K562 (cell line): Measurements from ENCODE around the gene SKAP2.

ENCODE experiments used
- GABPB1 ChIP-seq: sonication (generic); formaldehyde crosslinking; IDR thresholded peaks from 2 replicates; pipeline ENCODE4 v1.8.0; 2022; ENCODE audit warnings: mild to moderate bottlenecking, missing genetic modification reagents
- POLR2A ChIP-seq: fragments of 450-650 bp; conservative IDR thresholded peaks from 2 replicates; pipeline ENCODE4 v1.6.1; 2016
- POLR2AphosphoS5 ChIP-seq: IDR thresholded peaks from 2 replicates; pipeline ENCODE4 v1.6.1; 2011; ENCODE audit warnings: mild to moderate bottlenecking, low read depth, low read length, moderate library complexity; ENCODE audit not compliant: control insufficient read depth, insufficient read depth
- TF ChIP-seq, protein P1 (sequence below): sonication (generic); formaldehyde crosslinking; IDR thresholded peaks from 2 replicates; pipeline ENCODE4 v1.8.1; 2023; ENCODE audit warnings: mild to moderate bottlenecking, missing genetic modification reagents
- TF ChIP-seq, protein P2 (sequence below), 3 experiments: IDR thresholded peaks in 2 of 3; conservative IDR thresholded peaks in 1 of 3; 2 replicates each; pipeline ENCODE4 v1.5.1; 2011 to 2012; ENCODE audit warnings: low read length in 3 of 3, mild to moderate bottlenecking in 3 of 3, control low read depth in 2 of 3, improper control_type of control experiment in 1 of 3, inconsistent platforms in 1 of 3, low read depth in 1 of 3, mixed read lengths in 1 of 3, moderate library complexity in 1 of 3; ENCODE audit not compliant: insufficient read depth in 2 of 3
- TF ChIP-seq, protein P3 (sequence below): sonication (generic); formaldehyde crosslinking; IDR thresholded peaks from 2 replicates; pipeline ENCODE4 v1.8.0; 2022; ENCODE audit warnings: mild to moderate bottlenecking, missing genetic modification reagents

DNA sequence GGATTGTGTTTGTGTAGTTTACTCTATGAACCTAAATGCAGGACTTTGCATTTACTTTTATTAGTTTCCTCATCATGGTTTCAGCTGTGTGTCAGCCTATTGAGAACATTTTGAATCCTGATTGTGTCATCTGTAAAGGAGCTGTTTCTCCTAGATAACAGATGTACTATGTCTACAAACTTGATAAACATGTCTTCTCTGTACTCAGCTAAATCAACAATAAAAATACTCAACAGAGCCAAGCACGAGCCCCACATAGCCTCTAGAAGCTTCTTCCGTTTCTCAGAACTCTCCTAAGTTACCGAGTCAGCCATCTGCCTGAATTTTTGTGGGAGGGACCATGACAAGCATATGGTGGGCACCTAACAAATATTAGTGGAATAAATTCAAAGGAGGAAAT lies 234.7 kb downstream of the SKAP2 start:
- TF ChIP-seq, protein P1, sequence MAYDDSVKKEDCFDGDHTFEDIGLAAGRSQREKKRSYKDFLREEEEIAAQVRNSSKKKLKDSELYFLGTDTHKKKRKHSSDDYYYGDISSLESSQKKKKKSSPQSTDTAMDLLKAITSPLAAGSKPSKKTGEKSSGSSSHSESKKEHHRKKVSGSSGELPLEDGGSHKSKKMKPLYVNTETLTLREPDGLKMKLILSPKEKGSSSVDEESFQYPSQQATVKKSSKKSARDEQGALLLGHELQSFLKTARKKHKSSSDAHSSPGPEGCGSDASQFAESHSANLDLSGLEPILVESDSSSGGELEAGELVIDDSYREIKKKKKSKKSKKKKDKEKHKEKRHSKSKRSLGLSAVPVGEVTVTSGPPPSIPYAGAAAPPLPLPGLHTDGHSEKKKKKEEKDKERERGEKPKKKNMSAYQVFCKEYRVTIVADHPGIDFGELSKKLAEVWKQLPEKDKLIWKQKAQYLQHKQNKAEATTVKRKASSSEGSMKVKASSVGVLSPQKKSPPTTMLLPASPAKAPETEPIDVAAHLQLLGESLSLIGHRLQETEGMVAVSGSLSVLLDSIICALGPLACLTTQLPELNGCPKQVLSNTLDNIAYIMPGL (CRISPR knock-in tag) = no peak
- no peak for TF ChIP-seq POLR2AphosphoS5
- TF ChIP-seq GABPB1 (CRISPR knock-in tag) = no peak
- TF ChIP-seq, protein P2, sequence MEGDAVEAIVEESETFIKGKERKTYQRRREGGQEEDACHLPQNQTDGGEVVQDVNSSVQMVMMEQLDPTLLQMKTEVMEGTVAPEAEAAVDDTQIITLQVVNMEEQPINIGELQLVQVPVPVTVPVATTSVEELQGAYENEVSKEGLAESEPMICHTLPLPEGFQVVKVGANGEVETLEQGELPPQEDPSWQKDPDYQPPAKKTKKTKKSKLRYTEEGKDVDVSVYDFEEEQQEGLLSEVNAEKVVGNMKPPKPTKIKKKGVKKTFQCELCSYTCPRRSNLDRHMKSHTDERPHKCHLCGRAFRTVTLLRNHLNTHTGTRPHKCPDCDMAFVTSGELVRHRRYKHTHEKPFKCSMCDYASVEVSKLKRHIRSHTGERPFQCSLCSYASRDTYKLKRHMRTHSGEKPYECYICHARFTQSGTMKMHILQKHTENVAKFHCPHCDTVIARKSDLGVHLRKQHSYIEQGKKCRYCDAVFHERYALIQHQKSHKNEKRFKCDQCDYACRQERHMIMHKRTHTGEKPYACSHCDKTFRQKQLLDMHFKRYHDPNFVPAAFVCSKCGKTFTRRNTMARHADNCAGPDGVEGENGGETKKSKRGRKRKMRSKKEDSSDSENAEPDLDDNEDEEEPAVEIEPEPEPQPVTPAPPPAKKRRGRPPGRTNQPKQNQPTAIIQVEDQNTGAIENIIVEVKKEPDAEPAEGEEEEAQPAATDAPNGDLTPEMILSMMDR (IDR thresholded peaks at IDR 0.05 in 2 of 3, conservative IDR thresholded peaks at IDR 0.05 in 1 of 3; ENCODE audit: insufficient read depth in 2 of 3, low read depth in 1 of 3, low read length in 3 of 3) = no peak
- TF ChIP-seq, protein P3, sequence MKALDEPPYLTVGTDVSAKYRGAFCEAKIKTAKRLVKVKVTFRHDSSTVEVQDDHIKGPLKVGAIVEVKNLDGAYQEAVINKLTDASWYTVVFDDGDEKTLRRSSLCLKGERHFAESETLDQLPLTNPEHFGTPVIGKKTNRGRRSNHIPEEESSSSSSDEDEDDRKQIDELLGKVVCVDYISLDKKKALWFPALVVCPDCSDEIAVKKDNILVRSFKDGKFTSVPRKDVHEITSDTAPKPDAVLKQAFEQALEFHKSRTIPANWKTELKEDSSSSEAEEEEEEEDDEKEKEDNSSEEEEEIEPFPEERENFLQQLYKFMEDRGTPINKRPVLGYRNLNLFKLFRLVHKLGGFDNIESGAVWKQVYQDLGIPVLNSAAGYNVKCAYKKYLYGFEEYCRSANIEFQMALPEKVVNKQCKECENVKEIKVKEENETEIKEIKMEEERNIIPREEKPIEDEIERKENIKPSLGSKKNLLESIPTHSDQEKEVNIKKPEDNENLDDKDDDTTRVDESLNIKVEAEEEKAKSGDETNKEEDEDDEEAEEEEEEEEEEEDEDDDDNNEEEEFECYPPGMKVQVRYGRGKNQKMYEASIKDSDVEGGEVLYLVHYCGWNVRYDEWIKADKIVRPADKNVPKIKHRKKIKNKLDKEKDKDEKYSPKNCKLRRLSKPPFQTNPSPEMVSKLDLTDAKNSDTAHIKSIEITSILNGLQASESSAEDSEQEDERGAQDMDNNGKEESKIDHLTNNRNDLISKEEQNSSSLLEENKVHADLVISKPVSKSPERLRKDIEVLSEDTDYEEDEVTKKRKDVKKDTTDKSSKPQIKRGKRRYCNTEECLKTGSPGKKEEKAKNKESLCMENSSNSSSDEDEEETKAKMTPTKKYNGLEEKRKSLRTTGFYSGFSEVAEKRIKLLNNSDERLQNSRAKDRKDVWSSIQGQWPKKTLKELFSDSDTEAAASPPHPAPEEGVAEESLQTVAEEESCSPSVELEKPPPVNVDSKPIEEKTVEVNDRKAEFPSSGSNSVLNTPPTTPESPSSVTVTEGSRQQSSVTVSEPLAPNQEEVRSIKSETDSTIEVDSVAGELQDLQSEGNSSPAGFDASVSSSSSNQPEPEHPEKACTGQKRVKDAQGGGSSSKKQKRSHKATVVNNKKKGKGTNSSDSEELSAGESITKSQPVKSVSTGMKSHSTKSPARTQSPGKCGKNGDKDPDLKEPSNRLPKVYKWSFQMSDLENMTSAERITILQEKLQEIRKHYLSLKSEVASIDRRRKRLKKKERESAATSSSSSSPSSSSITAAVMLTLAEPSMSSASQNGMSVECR (CRISPR knock-in tag) = no peak
- TF ChIP-seq POLR2A = no peak
